ENCODE data around the gene USP3. TPM values are rescaled to one million over a fixed set of nuclear protein-coding genes. Genes with fewer than 3 reads are reported as not detected.

USP3 gene
- total RNA-seq, 1 donor from 2014 or later = 64.2 TPM

DNA sequence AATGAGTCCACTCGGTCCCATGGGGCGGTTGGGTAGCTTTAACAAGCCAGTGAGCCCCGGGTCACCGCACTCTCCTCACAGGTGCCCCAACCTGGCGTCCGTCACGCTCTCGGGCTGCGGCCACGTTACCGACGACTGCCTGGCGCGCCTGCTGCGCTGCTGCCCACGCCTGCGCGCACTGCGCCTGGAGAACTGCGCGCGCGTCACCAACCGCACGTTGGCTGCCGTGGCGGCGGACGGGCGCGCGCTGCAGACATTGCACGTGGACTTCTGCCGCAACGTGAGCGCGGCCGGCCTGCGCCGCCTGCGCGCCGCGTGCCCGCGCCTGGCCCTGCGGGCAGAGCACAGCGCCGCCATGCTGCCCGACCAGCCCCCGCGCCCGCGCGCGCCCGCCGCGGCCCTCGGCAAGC is 96.2 kb downstream of the USP3 start:
- peak overlapping the region; percentile 62 for H3K4me3 ChIP-seq
- Mint-ChIP-seq H3K27me3 (ENCODE audit: insufficient read depth, low read depth) (peaks cover 22% of the 10 kb centered on the region), H3K4me3 (peak overlapping the region; percentile 89), H3K27ac (no peak overlapping the region), H3K4me1 (peaks cover 42% of the 10 kb centered on the region), H3K9me3 (no peaks in the 10 kb centered on the region), H3K36me3 (peaks cover 2% of the 10 kb centered on the region)
- H3K79me2 ChIP-seq (ENCODE audit: low read depth) = no peaks in the 10 kb centered on the region
- H3K27ac ChIP-seq = no peak overlapping the region
- H3K9ac ChIP-seq = no peak overlapping the region
- peak; percentile 87 for DNase-seq (ENCODE audit: low spot score)
- no peaks in the 10 kb centered on the region for H3K9me3 ChIP-seq (ENCODE audit: low read depth)
- TF ChIP-seq, protein P1, sequence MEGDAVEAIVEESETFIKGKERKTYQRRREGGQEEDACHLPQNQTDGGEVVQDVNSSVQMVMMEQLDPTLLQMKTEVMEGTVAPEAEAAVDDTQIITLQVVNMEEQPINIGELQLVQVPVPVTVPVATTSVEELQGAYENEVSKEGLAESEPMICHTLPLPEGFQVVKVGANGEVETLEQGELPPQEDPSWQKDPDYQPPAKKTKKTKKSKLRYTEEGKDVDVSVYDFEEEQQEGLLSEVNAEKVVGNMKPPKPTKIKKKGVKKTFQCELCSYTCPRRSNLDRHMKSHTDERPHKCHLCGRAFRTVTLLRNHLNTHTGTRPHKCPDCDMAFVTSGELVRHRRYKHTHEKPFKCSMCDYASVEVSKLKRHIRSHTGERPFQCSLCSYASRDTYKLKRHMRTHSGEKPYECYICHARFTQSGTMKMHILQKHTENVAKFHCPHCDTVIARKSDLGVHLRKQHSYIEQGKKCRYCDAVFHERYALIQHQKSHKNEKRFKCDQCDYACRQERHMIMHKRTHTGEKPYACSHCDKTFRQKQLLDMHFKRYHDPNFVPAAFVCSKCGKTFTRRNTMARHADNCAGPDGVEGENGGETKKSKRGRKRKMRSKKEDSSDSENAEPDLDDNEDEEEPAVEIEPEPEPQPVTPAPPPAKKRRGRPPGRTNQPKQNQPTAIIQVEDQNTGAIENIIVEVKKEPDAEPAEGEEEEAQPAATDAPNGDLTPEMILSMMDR (IDR thresholded peaks at IDR 0.05) = no peak
- TF ChIP-seq EZH2phosphoT487 (IDR thresholded peaks at IDR 0.05) (no peak), EZH2 (IDR thresholded peaks at IDR 0.05) (no peak)
- peaks cover 36% of the 10 kb centered on the region for H3F3A ChIP-seq (ENCODE audit: low read depth)
- H4K20me1 ChIP-seq (ENCODE audit: low read depth) = no peaks in the 10 kb centered on the region
- H3K4me1 ChIP-seq = peaks cover 36% of the 10 kb centered on the region
- H3K27me3 ChIP-seq = peaks cover 27% of the 10 kb centered on the region
- no peaks in the 10 kb centered on the region for H3K36me3 ChIP-seq
- H3K4me2 ChIP-seq = peak overlapping the region; percentile 92
- H2AFZ ChIP-seq (replicated peaks) = peak overlapping the region; percentile 88

DNA sequence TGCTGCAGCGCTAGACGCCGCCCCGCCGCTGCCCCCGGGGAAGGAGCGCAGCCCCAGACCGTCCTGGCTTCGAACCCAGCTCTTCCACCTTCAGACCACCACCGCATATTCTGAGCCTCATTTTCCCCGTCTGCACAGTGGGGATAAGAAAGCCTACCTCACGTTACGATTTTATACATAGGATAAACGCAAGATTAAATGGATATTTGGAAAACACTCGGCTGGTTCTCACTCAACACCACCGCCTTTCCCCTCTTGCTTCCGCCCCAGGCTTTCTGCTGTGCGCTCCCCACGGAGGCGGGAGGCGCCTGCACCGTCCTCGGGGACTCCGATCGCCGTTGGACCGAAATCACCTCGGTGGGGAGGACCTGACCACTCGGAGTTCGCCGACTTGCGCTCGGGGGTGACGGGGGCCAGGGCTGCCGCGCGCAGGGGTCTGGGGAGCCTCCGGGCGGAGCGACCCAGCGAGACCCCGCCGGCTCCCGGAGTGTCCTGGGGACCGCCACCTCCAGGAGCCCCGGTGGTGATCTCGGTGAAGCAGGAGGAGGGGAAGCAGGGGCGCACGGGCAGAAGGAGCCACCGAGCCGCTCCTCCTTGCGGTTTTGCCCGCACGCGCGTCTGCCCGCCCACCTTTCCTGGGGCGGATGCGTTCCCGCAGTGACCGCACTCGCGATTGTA is 96.8 kb downstream of the USP3 start:
- H3K36me3 Mint-ChIP-seq = no peaks in the 10 kb centered on the region

DNA sequence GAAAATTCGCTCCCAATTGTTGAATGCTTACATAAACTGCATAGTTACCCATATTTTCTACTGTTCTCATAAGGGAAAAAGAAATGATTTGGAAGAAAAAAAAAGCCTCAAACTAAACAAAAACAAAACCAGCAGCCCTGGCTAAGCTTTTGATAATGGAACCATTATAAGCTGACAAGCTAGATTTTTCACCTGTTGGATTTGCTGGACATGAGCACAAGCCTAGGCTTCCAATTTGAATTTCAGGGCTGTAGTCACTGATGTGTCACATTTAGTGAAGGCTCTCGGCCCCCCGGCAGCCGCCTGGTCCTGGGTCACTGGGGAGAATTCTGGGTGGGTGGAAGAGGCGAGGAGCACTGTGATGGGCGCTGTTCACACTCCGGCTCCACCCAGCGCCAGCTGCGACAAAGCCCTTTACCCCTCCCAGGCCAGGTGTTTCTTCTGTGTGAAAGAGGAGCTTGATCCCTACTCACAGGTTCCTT is 97.4 kb downstream of the USP3 start:
- Histone ChIP-seq H3K9me3 (ENCODE audit: low read depth) (no peaks in the 10 kb centered on the region), H3K9ac (no peak overlapping the region), H3K27ac (no peak overlapping the region), H3F3A (ENCODE audit: low read depth) (peaks cover 36% of the 10 kb centered on the region), H3K4me2 (peak overlapping the region; percentile 92), H3K36me3 (no peaks in the 10 kb centered on the region), H2AFZ (replicated peaks) (peak overlapping the region; percentile 88), H3K4me1 (peaks cover 32% of the 10 kb centered on the region), H3K4me3 (peak overlapping the region; percentile 62), H4K20me1 (ENCODE audit: low read depth) (no peaks in the 10 kb centered on the region), H3K27me3 (peaks cover 27% of the 10 kb centered on the region), H3K79me2 (ENCODE audit: low read depth) (no peaks in the 10 kb centered on the region)
- Mint-ChIP-seq H3K27ac (no peak overlapping the region), H3K27me3 (ENCODE audit: insufficient read depth, low read depth) (peaks cover 21% of the 10 kb centered on the region), H3K4me3 (peak overlapping the region; percentile 89), H3K4me1 (peaks cover 33% of the 10 kb centered on the region), H3K9me3 (no peaks in the 10 kb centered on the region), H3K36me3 (no peaks in the 10 kb centered on the region)
- TF ChIP-seq, protein P1 (IDR thresholded peaks at IDR 0.05) = no peak
- TF ChIP-seq EZH2phosphoT487 (IDR thresholded peaks at IDR 0.05) (peak; percentile 9), EZH2 (IDR thresholded peaks at IDR 0.05) (peak; percentile 49)
- no peak for DNase-seq (ENCODE audit: low spot score)

More for the DNA sequence above, 96.8 kb downstream of the USP3 start:
- Mint-ChIP-seq H3K4me1 (peaks cover 39% of the 10 kb centered on the region), H3K27ac (no peak overlapping the region), H3K27me3 (ENCODE audit: insufficient read depth, low read depth) (peaks cover 22% of the 10 kb centered on the region), H3K4me3 (peak overlapping the region; percentile 89), H3K9me3 (no peaks in the 10 kb centered on the region)
- peak overlapping the region; percentile 92 for H3K4me2 ChIP-seq
- no peaks in the 10 kb centered on the region for H3K9me3 ChIP-seq (ENCODE audit: low read depth)
- DNase-seq (ENCODE audit: low spot score) = peak; percentile 59
- peaks cover 36% of the 10 kb centered on the region for H3K4me1 ChIP-seq
- peak overlapping the region; percentile 88 for H2AFZ ChIP-seq (replicated peaks)
- no peaks in the 10 kb centered on the region for H4K20me1 ChIP-seq (ENCODE audit: low read depth)
- TF ChIP-seq EZH2 (IDR thresholded peaks at IDR 0.05) = peak; percentile 63
- peak; percentile 55 for TF ChIP-seq EZH2phosphoT487 (IDR thresholded peaks at IDR 0.05)
- TF ChIP-seq, protein P1 (IDR thresholded peaks at IDR 0.05) = peak; percentile 2
- H3K9ac ChIP-seq = no peak overlapping the region
- no peaks in the 10 kb centered on the region for H3K79me2 ChIP-seq (ENCODE audit: low read depth)
- H3K36me3 ChIP-seq = no peaks in the 10 kb centered on the region
- H3K27ac ChIP-seq = no peak overlapping the region
- H3K27me3 ChIP-seq = peaks cover 27% of the 10 kb centered on the region
- peaks cover 36% of the 10 kb centered on the region for H3F3A ChIP-seq (ENCODE audit: low read depth)
- peak overlapping the region; percentile 62 for H3K4me3 ChIP-seq
